ENCODE measurements around the gene CLCF1. TPM values are rescaled to one million over a fixed set of nuclear protein-coding genes. Genes with fewer than 3 reads are reported as not detected.

Gene CLCF1
- total RNA-seq, 1 donor, result 9.4 TPM

GRCh38 chr11:67393437-67393836 is 20.0 kb upstream of the CLCF1 start:
- H3K4me3 ChIP-seq (ENCODE audit: low read depth, low read length), result peak overlapping the region; percentile 22
- no peak for DNase-seq (ENCODE audit: low read depth)
- no peak for TF ChIP-seq CTCF (IDR thresholded peaks at IDR 0.05; ENCODE audit: insufficient read depth, low read length)

GRCh38 chr11:67392183-67392715 is 18.9 kb upstream of the CLCF1 start:
- H3K4me3 ChIP-seq (ENCODE audit: low read depth, low read length), result peak overlapping the region; percentile 95
- TF ChIP-seq CTCF (IDR thresholded peaks at IDR 0.05; ENCODE audit: insufficient read depth, low read length), result no peak
- DNase-seq (ENCODE audit: low read depth), result no peak

GRCh38 chr11:67391304-67392182 is 18.1 kb upstream of the CLCF1 start, which contains the start of gene RAD9A:
RAD9A (plus strand) TSS chr11:67391986; CDS start chr11:67392045, 59 bp downstream.
- no peak for TF ChIP-seq CTCF (IDR thresholded peaks at IDR 0.05; ENCODE audit: insufficient read depth, low read length)
- H3K4me3 ChIP-seq (ENCODE audit: low read depth, low read length), result peak within 1 kb of the TSS; percentile 95
- peak; percentile 91 for DNase-seq (ENCODE audit: low read depth)

- peak overlapping the region; percentile 87 for H3K4me3 ChIP-seq (ENCODE audit: low read depth, low read length)
- no peak for DNase-seq (ENCODE audit: low read depth)
- TF ChIP-seq CTCF (IDR thresholded peaks at IDR 0.05; ENCODE audit: insufficient read depth, low read length), result no peak
Observed at GRCh38 chr11:67390947-67391303, 17.5 kb upstream of the CLCF1 start.

GRCh38 chr11:67389477-67389876 is 16.1 kb upstream of the CLCF1 start:
- peak; percentile 67 for TF ChIP-seq CTCF (IDR thresholded peaks at IDR 0.05; ENCODE audit: insufficient read depth, low read length)
- no peak overlapping the region for H3K4me3 ChIP-seq (ENCODE audit: low read depth, low read length)
- no peak for DNase-seq (ENCODE audit: low read depth)

GRCh38 chr11:67387518-67387917 is 14.1 kb upstream of the CLCF1 start:
- no peak overlapping the region for H3K4me3 ChIP-seq (ENCODE audit: low read depth, low read length)
- no peak for DNase-seq (ENCODE audit: low read depth)
- no peak for TF ChIP-seq CTCF (IDR thresholded peaks at IDR 0.05; ENCODE audit: insufficient read depth, low read length)

Measured in fibroblast of the aortic adventitia (primary cell).